ENCODE data around the gene PYGB. TPM values are rescaled to one million over a fixed set of nuclear protein-coding genes. Genes with fewer than 3 reads are reported as not detected.

The PYGB gene
- total RNA-seq, 4 donors from 2014 or later, result 71.6 to 119 (median 78.6) TPM

GRCh38 chr20:25272223-25273000, 24.5 kb downstream of the PYGB start:
- no peak for DNase-seq (ENCODE audit: low spot score in 2 of 2)

GRCh38 chr20:25273046-25273445, 25.2 kb downstream of the PYGB start:
- H3K27ac ChIP-seq, result no peak overlapping the region
- WGBS, 2 donors, result 80 to 90% methylated on average over 10 of the region's 10 CpGs
- TF ChIP-seq POLR2A (IDR thresholded peaks at IDR 0.05) (no peak), EP300 (IDR thresholded peaks at IDR 0.05) (no peak), CTCF (IDR thresholded peaks at IDR 0.05) (no peak)
- no peaks in the 10 kb centered on the region for H3K27me3 ChIP-seq
- H3K9me3 ChIP-seq, result no peaks in the 10 kb centered on the region
- no peaks in the 10 kb centered on the region for H3K4me1 ChIP-seq
- H3K36me3 ChIP-seq, result peaks cover 2 to 88% (median 9%) of the 10 kb centered on the region in 3 donors
- H3K4me3 ChIP-seq, result no peak overlapping the region
- no peak for DNase-seq (ENCODE audit: low spot score in 2 of 2)

More at GRCh38 chr20:25272223-25273000, 24.5 kb downstream of the PYGB start:
- Histone ChIP-seq H3K27ac (no peak overlapping the region), H3K27me3 (no peaks in the 10 kb centered on the region), H3K36me3 (peaks cover 2 to 82% (median 9%) of the 10 kb centered on the region in 3 donors), H3K4me3 (no peak overlapping the region), H3K4me1 (no peaks in the 10 kb centered on the region), H3K9me3 (no peaks in the 10 kb centered on the region)
- 84 to 88% methylated on average over 19 of the region's 19 CpGs for WGBS, 2 donors
- no peak for TF ChIP-seq POLR2A (IDR thresholded peaks at IDR 0.05)
- TF ChIP-seq EP300 (IDR thresholded peaks at IDR 0.05), result no peak
- no peak for TF ChIP-seq CTCF (IDR thresholded peaks at IDR 0.05)

- Histone ChIP-seq H3K4me1 (no peaks in the 10 kb centered on the region), H3K27me3 (no peaks in the 10 kb centered on the region), H3K4me3 (no peak overlapping the region), H3K27ac (no peak overlapping the region), H3K9me3 (no peaks in the 10 kb centered on the region), H3K36me3 (peaks cover 2 to 96% (median 9%) of the 10 kb centered on the region in 3 donors)
- 84 to 88% methylated on average over 20 of the region's 20 CpGs for WGBS, 2 donors
- TF ChIP-seq EP300 (IDR thresholded peaks at IDR 0.05) (no peak), CTCF (IDR thresholded peaks at IDR 0.05) (no peak), POLR2A (IDR thresholded peaks at IDR 0.05) (no peak)
- DNase-seq (ENCODE audit: low spot score in 2 of 2), result peak in 1 of 2 donors; percentile 3
These were observed 25.9 kb downstream of the PYGB start for GRCh38 chr20:25273541-25274358.

GRCh38 chr20:25274481-25274880, 26.6 kb downstream of the PYGB start:
- 93 to 94% methylated on average over 20 of the region's 20 CpGs for WGBS, 2 donors
- Histone ChIP-seq H3K36me3 (peaks cover 2 to 97% (median 9%) of the 10 kb centered on the region in 3 donors), H3K27ac (no peak overlapping the region), H3K27me3 (no peaks in the 10 kb centered on the region), H3K4me1 (no peaks in the 10 kb centered on the region), H3K9me3 (no peaks in the 10 kb centered on the region), H3K4me3 (no peak overlapping the region)
- DNase-seq (ENCODE audit: low spot score in 2 of 2), result peak in 1 of 2 donors; percentile 9
- TF ChIP-seq CTCF (IDR thresholded peaks at IDR 0.05), result no peak
- no peak for TF ChIP-seq POLR2A (IDR thresholded peaks at IDR 0.05)
- no peak for TF ChIP-seq EP300 (IDR thresholded peaks at IDR 0.05)

Data from tibial nerve (tissue), 4 donors.